ENCODE measurements around the gene SND1.

DNA sequence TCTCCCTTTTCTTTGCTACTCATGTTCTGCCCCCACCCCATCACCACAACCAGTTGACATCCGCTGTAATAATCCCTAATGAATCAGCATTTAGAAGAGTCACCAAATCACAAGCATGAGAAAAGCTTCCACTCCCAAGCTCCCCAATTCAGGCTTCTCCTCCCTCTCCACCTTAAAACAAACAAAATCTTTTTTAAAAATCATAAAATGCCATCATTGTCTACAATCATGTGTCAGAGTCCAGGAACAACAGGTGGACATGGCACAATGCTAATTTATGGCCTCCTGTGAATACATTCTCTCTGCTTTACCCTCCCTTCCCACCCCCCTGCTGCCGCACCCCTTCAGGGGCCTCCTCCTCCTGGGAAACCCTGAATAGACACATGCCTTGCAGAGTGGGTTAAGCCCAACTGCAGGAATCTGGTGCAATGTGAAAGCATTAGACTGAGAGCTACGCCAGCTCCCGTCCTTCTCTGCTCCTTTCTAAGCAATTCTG is 375.5 kb downstream of the SND1 start:
- TF ChIP-seq TARDBP (IDR thresholded peaks at IDR 0.05), result no peak
- no peak for TF ChIP-seq NFRKB (IDR thresholded peaks at IDR 0.05)
